SK-N-SH treated with all-trans-retinoic acid at 6 μM for 48 hours (cell line): ENCODE measurements around the gene IMPA2.

Experiments used
- ATAC-seq: fragments of 200-7000 bp; cut with Tn5 transposase; 3 replicates; pipeline ENCODE4 v1.9.1; 2020; ENCODE audit warnings: mild to moderate bottlenecking, moderate library complexity
- ARNTL ChIP-seq: fragments of 450-650 bp; formaldehyde crosslinking; IDR thresholded peaks from 2 replicates; pipeline ENCODE4 v1.5.0; 2020; ENCODE audit warnings: low read depth, mild to moderate bottlenecking, moderate library complexity, borderline replicate concordance
- CREB5 ChIP-seq: fragments of 250-450 bp; sonication (Bioruptor Pico); IDR thresholded peaks from 2 replicates; pipeline ENCODE4 v1.5.1; 2020; ENCODE audit warnings: low read depth, mild to moderate bottlenecking, moderate library complexity
- ESRRG ChIP-seq: fragments of 250-450 bp; sonication (Bioruptor Pico); IDR thresholded peaks from 2 replicates; pipeline ENCODE4 v1.6.1; 2021; ENCODE audit warnings: mild to moderate bottlenecking
- GLIS3 ChIP-seq: fragments of 250-450 bp; sonication (Bioruptor Pico); IDR thresholded peaks from 2 replicates; pipeline ENCODE4 v1.5.0; 2020; ENCODE audit warnings: mild to moderate bottlenecking, moderate library complexity
- ISL1 ChIP-seq: fragments of 250-450 bp; sonication (Bioruptor Pico); IDR thresholded peaks from 2 replicates; pipeline ENCODE4 v2.1.2; 2022; ENCODE audit warnings: mild to moderate bottlenecking, moderate library complexity
- OSR1 ChIP-seq: fragments of 250-450 bp; sonication (Bioruptor Pico); IDR thresholded peaks from 2 replicates; pipeline ENCODE4 v1.8.0; 2022; ENCODE audit warnings: moderate library complexity, mild to moderate bottlenecking, inconsistent platforms
- PATZ1 ChIP-seq: fragments of 250-450 bp; sonication (Bioruptor Pico); IDR thresholded peaks from 2 replicates; pipeline ENCODE4 v1.8.0; 2020; ENCODE audit warnings: mild to moderate bottlenecking, moderate library complexity, borderline replicate concordance
- POU6F1 ChIP-seq: fragments of 250-450 bp; sonication (Bioruptor Pico); IDR thresholded peaks from 2 replicates; pipeline ENCODE4 v1.8.0; 2021; ENCODE audit warnings: low read depth, mild to moderate bottlenecking, moderate library complexity, borderline replicate concordance
- PPARA ChIP-seq: fragments of 250-450 bp; sonication (Bioruptor Pico); IDR thresholded peaks from 2 replicates; pipeline ENCODE4 v1.5.0; 2020; ENCODE audit warnings: mild to moderate bottlenecking, borderline replicate concordance
- RARB ChIP-seq: fragments of 250-450 bp; sonication (Bioruptor Pico); IDR thresholded peaks from 2 replicates; pipeline ENCODE4 v1.8.0; 2021; ENCODE audit warnings: mild to moderate bottlenecking, moderate library complexity
- SNAI2 ChIP-seq: fragments of 250-450 bp; sonication (Bioruptor Pico); IDR thresholded peaks from 2 replicates; pipeline ENCODE4 v1.5.0; 2020; ENCODE audit warnings: mild to moderate bottlenecking, moderate library complexity
- TCF4 ChIP-seq: fragments of 250-450 bp; sonication (Bioruptor Pico); IDR thresholded peaks from 2 replicates; pipeline ENCODE4 v1.8.0; 2021; ENCODE audit warnings: mild to moderate bottlenecking, moderate library complexity, borderline replicate concordance
- TOX ChIP-seq: fragments of 250-450 bp; sonication (Bioruptor Pico); IDR thresholded peaks from 2 replicates; pipeline ENCODE4 v1.8.0; 2021; ENCODE audit warnings: mild to moderate bottlenecking, moderate library complexity, borderline replicate concordance
- TSHZ2 ChIP-seq: fragments of 250-450 bp; sonication (Bioruptor Pico); IDR thresholded peaks from 2 replicates; pipeline ENCODE4 v1.5.0; 2020; ENCODE audit warnings: mild to moderate bottlenecking, moderate library complexity
- ZC3H10 ChIP-seq: fragments of 250-450 bp; sonication (Bioruptor Pico); IDR thresholded peaks from 2 replicates; pipeline ENCODE4 v1.5.1; 2021; ENCODE audit warnings: mild to moderate bottlenecking, moderate library complexity
- ZFP3 ChIP-seq: fragments of 250-450 bp; sonication (Bioruptor Pico); IDR thresholded peaks from 2 replicates; pipeline ENCODE4 v1.5.0; 2020; ENCODE audit warnings: mild to moderate bottlenecking, moderate library complexity
- ZFP30 ChIP-seq: fragments of 450-650 bp; formaldehyde crosslinking; IDR thresholded peaks from 2 replicates; pipeline ENCODE4 v1.5.0; 2022; ENCODE audit warnings: mild to moderate bottlenecking, moderate library complexity
- ZNF565 ChIP-seq: fragments of 450-650 bp; formaldehyde crosslinking; conservative IDR thresholded peaks from 2 replicates; pipeline ENCODE4 v1.5.0; 2020; ENCODE audit warnings: low read depth, mild to moderate bottlenecking, moderate library complexity
- ZNF70 ChIP-seq: fragments of 450-650 bp; formaldehyde crosslinking; IDR thresholded peaks from 2 replicates; pipeline ENCODE4 v1.5.0; 2020; ENCODE audit warnings: mild to moderate bottlenecking, moderate library complexity
- ZNF8 ChIP-seq: fragments of 450-650 bp; formaldehyde crosslinking; IDR thresholded peaks from 2 replicates; pipeline ENCODE4 v1.5.0; 2020; ENCODE audit warnings: mild to moderate bottlenecking, moderate library complexity

IMPA2 gene

GRCh38 chr18:12052866-12053265 lies 71.6 kb downstream of the IMPA2 start:
- TF ChIP-seq SNAI2 (CRISPR knock-in tag) = no peak
- no peak for TF ChIP-seq ZC3H10 (CRISPR knock-in tag)
- TF ChIP-seq TOX = no peak
- TF ChIP-seq ISL1 (CRISPR knock-in tag) = no peak
- no peak for TF ChIP-seq TCF4 (CRISPR knock-in tag)
- ATAC-seq = no peak

- ATAC-seq = no peak
- TF ChIP-seq SNAI2 (CRISPR knock-in tag) = no peak
- no peak for TF ChIP-seq ISL1 (CRISPR knock-in tag)
- no peak for TF ChIP-seq TSHZ2 (CRISPR knock-in tag)
- no peak for TF ChIP-seq ZNF565 (CRISPR knock-in tag)
- TF ChIP-seq OSR1 (CRISPR knock-in tag) = no peak
- TF ChIP-seq PPARA (CRISPR knock-in tag) = no peak
- TF ChIP-seq ESRRG (CRISPR knock-in tag) = no peak
- no peak for TF ChIP-seq ZNF8
- no peak for TF ChIP-seq GLIS3 (CRISPR knock-in tag)
- no peak for TF ChIP-seq RARB (CRISPR knock-in tag)
- TF ChIP-seq TCF4 (CRISPR knock-in tag) = no peak
- no peak for TF ChIP-seq TOX
- no peak for TF ChIP-seq ZC3H10 (CRISPR knock-in tag)
- TF ChIP-seq PATZ1 (CRISPR knock-in tag) = no peak
- TF ChIP-seq ARNTL (CRISPR knock-in tag) = no peak
- no peak for TF ChIP-seq ZFP3 (CRISPR knock-in tag)
- no peak for TF ChIP-seq ZNF70 (CRISPR knock-in tag)
- no peak for TF ChIP-seq POU6F1 (CRISPR knock-in tag)
- no peak for TF ChIP-seq CREB5
- no peak for TF ChIP-seq ZFP30 (CRISPR knock-in tag)
These were observed 72.0 kb downstream of the IMPA2 start for GRCh38 chr18:12053289-12053688.

- no peak for ATAC-seq
- TF ChIP-seq SNAI2 (CRISPR knock-in tag) (no peak), RARB (CRISPR knock-in tag) (no peak), TSHZ2 (CRISPR knock-in tag) (no peak), ZFP3 (CRISPR knock-in tag) (no peak), TCF4 (CRISPR knock-in tag) (no peak), OSR1 (CRISPR knock-in tag) (no peak), ZNF70 (CRISPR knock-in tag) (no peak), ZNF565 (CRISPR knock-in tag) (no peak), ESRRG (CRISPR knock-in tag) (no peak), PATZ1 (CRISPR knock-in tag) (no peak), CREB5 (no peak), ZFP30 (CRISPR knock-in tag) (no peak)
These were observed 75.0 kb downstream of the IMPA2 start for GRCh38 chr18:12056034-12056883.
